K562 (cell line): ENCODE measurements around the gene STRN3. TPM values are rescaled to one million over a fixed set of nuclear protein-coding genes. Genes with fewer than 3 reads are reported as not detected.
"Not testable (repeated sequence)": the region's sequence is repeated elsewhere in the genome, so short reads cannot be mapped to it uniquely, and the experiment has no call there.

Source experiments
- ATAC-seq: fragments of 200-7000 bp; cut with Tn5 transposase; 3 replicates; pipeline ENCODE4 v1.9.1; 2020; ENCODE audit warnings: moderate library complexity
- BruUV-seq: library from RNA; stranded (reverse); fragments of 400-500 nt; replicated peaks from 2 replicates; lab custom pipeline; 2021; lab: Mats Ljungman, UMichigan
- CTCF ChIA-PET: fragments of 300-600 bp; formaldehyde crosslinking; extraction: SDS; loops from one replicate; lab custom pipeline; 2021; ENCODE audit warnings: low intra/inter-chr PET ratio; lab: Yijun Ruan, JAX
- POLR2A ChIA-PET: fragments of 300-600, 350-650 bp; sonication (Branson Sonifier 250); formaldehyde crosslinking; extraction: SDS; loops from one replicate; lab custom pipeline; 2021; ENCODE audit warnings: antibody characterized with exemption, inconsistent platforms; lab: Yijun Ruan, JAX
- DNase-seq, 4 experiments: peaks; one replicate each; pipeline versions ENCODE4 v3.0.0 to v3.0.0-alpha.2; 2011 to 2018; ENCODE audit warnings: low spot score in 3 of 4, mixed read lengths in 3 of 4; ENCODE audit errors: extremely low read depth in 1 of 4
- FAIRE-seq: peaks from 2 replicates; lab custom pipeline; 2011; peaks lifted over from hg19 to GRCh38; lab: Jason Lieb, UNC
- H2AFZ ChIP-seq: 2 replicates; pipeline ENCODE4 v1.6.0; 2011; ENCODE audit warnings: low read depth, low read length, control low read depth, inconsistent platforms
- H3K27ac ChIP-seq: fragments of 200-600 bp; 3 replicates; pipeline ENCODE4 v1.8.0; 2011; ENCODE audit warnings: low read depth, mild to moderate bottlenecking, control low read depth, inconsistent platforms, low read length, moderate library complexity, mixed read lengths; ENCODE audit errors: extremely low read depth
- H3K27me3 ChIP-seq, 2 experiments: fragments of 300-600 bp in 1 of 2; 2 replicates in 1 of 2; 3 replicates in 1 of 2; pipeline versions ENCODE4 v1.6.0 to v1.8.0; 2011; ENCODE audit warnings: inconsistent platforms in 2 of 2, low read length in 2 of 2, mild to moderate bottlenecking in 1 of 2, mixed read lengths in 1 of 2, moderate library complexity in 1 of 2; ENCODE audit not compliant: control insufficient read depth in 2 of 2, insufficient read depth in 2 of 2
- H3K36me3 ChIP-seq: fragments of 300-600 bp; 3 replicates; pipeline ENCODE4 v1.8.0; 2011; ENCODE audit warnings: mild to moderate bottlenecking, low read length, inconsistent platforms; ENCODE audit not compliant: control insufficient read depth, insufficient read depth
- H3K4me1 ChIP-seq, 2 experiments: fragments of 200-600 bp in 1 of 2; replicated peaks in 1 of 2; 2 replicates in 1 of 2; 3 replicates in 1 of 2; pipeline versions ENCODE4 v1.5.1 to v1.8.0; 2011; ENCODE audit warnings: inconsistent platforms in 2 of 2, low read length in 2 of 2, mild to moderate bottlenecking in 1 of 2, mixed read lengths in 1 of 2, moderate library complexity in 1 of 2; ENCODE audit not compliant: control insufficient read depth in 2 of 2, insufficient read depth in 2 of 2
- H3K4me2 ChIP-seq: 2 replicates; pipeline ENCODE4 v1.6.1; 2011; ENCODE audit warnings: low read length, control low read depth, inconsistent platforms, mixed read lengths; ENCODE audit not compliant: insufficient read depth
- H3K4me3 ChIP-seq: fragments of 200-600 bp; sonication (generic), shearing (Covaris generic); 2 replicates; pipeline ENCODE4 v1.5.1; 2016; ENCODE audit warnings: control low read depth, inconsistent platforms
- H3K79me2 ChIP-seq: fragments of 200-600 bp; 3 replicates; pipeline ENCODE4 v1.8.0; 2011; ENCODE audit warnings: low read length, inconsistent platforms; ENCODE audit not compliant: control insufficient read depth, insufficient read depth
- H3K9ac ChIP-seq, 2 experiments: 2 replicates each; pipeline versions ENCODE4 v1.6.0 to v1.6.1; 2011; ENCODE audit warnings: low read depth in 2 of 2, low read length in 2 of 2, control low read depth in 1 of 2, inconsistent platforms in 1 of 2, mild to moderate bottlenecking in 1 of 2, mixed read lengths in 1 of 2; ENCODE audit not compliant: insufficient read depth in 1 of 2
- H3K9me1 ChIP-seq: one replicate; pipeline ENCODE4 v1.6.0; 2011; ENCODE audit warnings: inconsistent platforms, mild to moderate bottlenecking, low read length, moderate library complexity; ENCODE audit not compliant: control insufficient read depth, insufficient read depth
- H3K9me3 ChIP-seq: replicated peaks from 2 replicates; pipeline ENCODE4 v1.5.1; 2011; ENCODE audit warnings: low read depth, low read length, inconsistent platforms; ENCODE audit not compliant: control insufficient read depth, insufficient read depth
- H4K20me1 ChIP-seq: replicated peaks from 2 replicates; pipeline ENCODE4 v1.6.1; 2011; ENCODE audit warnings: low read length, inconsistent platforms, mixed read lengths; ENCODE audit not compliant: control insufficient read depth, insufficient read depth
- CREB5 ChIP-seq: fragments of 250-450 bp; sonication (Bioruptor Pico); IDR thresholded peaks from 2 replicates; pipeline ENCODE4 v1.5.0; 2020; ENCODE audit warnings: mild to moderate bottlenecking
- LCOR ChIP-seq: sonication (generic); formaldehyde crosslinking; IDR thresholded peaks from 2 replicates; pipeline ENCODE4 v1.8.0; 2022; ENCODE audit warnings: mild to moderate bottlenecking, missing genetic modification reagents
- MCM2 ChIP-seq: fragments of 450-650 bp; IDR thresholded peaks from 2 replicates; pipeline ENCODE4 v1.6.1; 2017; ENCODE audit warnings: low read depth, mild to moderate bottlenecking
- MTA1 ChIP-seq: fragments of 450-650 bp; IDR thresholded peaks from 2 replicates; pipeline ENCODE4 v1.6.1; 2017; ENCODE audit warnings: borderline replicate concordance
- NR2C2 ChIP-seq, 2 experiments: fragments of 200-800 bp in 1 of 2; sonication (Bioruptor generic) in 1 of 2; sonication (generic) in 1 of 2; formaldehyde crosslinking in 1 of 2; IDR thresholded peaks; 2 replicates each; pipeline versions ENCODE4 v1.6.1 to v1.8.0; 2016 to 2022; ENCODE audit warnings: mild to moderate bottlenecking in 1 of 2, missing compliant biosample characterization in 1 of 2, missing genetic modification characterization in 1 of 2, missing genetic modification reagents in 1 of 2
- RFX5 ChIP-seq: IDR thresholded peaks from 2 replicates; pipeline ENCODE4 v1.6.1; 2011; ENCODE audit warnings: low read depth, mild to moderate bottlenecking, improper control_type of control experiment, low read length
- WGBS: fragments of 100-300 bp; shearing (Covaris generic); methylation state at CpG from one replicate; pipeline ENCODE4 v1.1.6; 2016; ENCODE audit warnings: low coverage, mixed read lengths; ENCODE audit not compliant: insufficient coverage; ENCODE audit errors: missing lambda C conversion rate; 5-methylcytosine and 5-hydroxymethylcytosine counted together
- in situ Hi-C: fragments of 300-500 bp; cut with MboI; formaldehyde crosslinking; loops from 4 replicates; pipeline ENCODE4 v1.15.0; 2018; ENCODE audit warnings: inconsistent platforms, mixed read lengths
- intact Hi-C: fragments of 100-400 bp; cut with micrococcal nuclease; formaldehyde crosslinking; loops from 2 replicates; pipeline ENCODE4 v1.14.2; 2022
- polyA plus RNA-seq, 8 experiments: library from polyadenylated mRNA; depleted of rRNA in 4 of 8; stranded (reverse) in 5 of 8; unstranded in 3 of 8; fragments of >200 nt; fragmentation: Nextera tagmentation in 2 of 8; fragmentation: Illumina TruSeq in 1 of 8; extraction: Ambion mirVana in 2 of 8; extraction: Trizol in 1 of 8; gene quantifications; 2 replicates each; pipeline versions ENCODE4 v1.2.1 to v1.2.3, GENCODE V29; 2011 to 2014; ENCODE audit warnings: inconsistent platforms in 1 of 8, missing spikeins in 1 of 8
- total RNA-seq, 7 experiments: library from RNA; depleted of rRNA in 6 of 7; stranded (reverse); fragments of >200 nt in 6 of 7; fragmentation: Illumina TruSeq in 2 of 7; extraction: Trizol in 2 of 7; gene quantifications; 2 replicates each; pipeline versions ENCODE4 v1.2.1 to v1.2.3, GENCODE V29; 2011 to 2021; ENCODE audit warnings: low replicate concordance in 1 of 7
- TF ChIP-seq, protein P1 (sequence below): fragments of 450-650 bp; IDR thresholded peaks from 2 replicates; pipeline ENCODE4 v1.6.1; 2018; ENCODE audit warnings: mild to moderate bottlenecking, low read depth; ENCODE audit not compliant: partially characterized antibody
- TF ChIP-seq, protein P2 (sequence below): IDR thresholded peaks from 2 replicates; pipeline ENCODE4 v1.6.1; 2011; ENCODE audit not compliant: insufficient read length; ENCODE audit errors: extremely low read depth

Gene STRN3
- total and polyA plus RNA-seq, 9 of the 15 experiments (the other 6 are each of a cell fraction or from before 2014, with no cell fraction given), result 5.9 to 29.1 (median 16.0) TPM

DNA sequence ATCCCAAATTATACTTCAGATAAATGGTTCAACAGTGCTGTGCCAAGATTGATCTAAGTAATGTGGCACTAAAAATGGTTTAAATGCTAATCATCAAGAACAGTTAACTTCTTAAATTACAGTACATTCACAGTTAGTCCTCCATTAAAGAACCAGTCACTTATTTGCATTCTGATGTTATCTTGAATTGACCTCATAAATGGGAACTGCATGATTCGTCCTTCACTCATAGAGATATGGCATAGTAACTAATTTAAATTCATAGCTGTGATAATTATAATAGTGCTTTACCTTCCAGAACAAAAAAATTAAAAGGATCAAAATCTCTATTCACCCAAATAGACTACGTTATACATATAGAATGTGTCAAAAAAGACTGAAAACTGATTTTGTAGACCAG lies 90.7 kb downstream of the STRN3 start (continued):
- TF ChIP-seq, protein P1, sequence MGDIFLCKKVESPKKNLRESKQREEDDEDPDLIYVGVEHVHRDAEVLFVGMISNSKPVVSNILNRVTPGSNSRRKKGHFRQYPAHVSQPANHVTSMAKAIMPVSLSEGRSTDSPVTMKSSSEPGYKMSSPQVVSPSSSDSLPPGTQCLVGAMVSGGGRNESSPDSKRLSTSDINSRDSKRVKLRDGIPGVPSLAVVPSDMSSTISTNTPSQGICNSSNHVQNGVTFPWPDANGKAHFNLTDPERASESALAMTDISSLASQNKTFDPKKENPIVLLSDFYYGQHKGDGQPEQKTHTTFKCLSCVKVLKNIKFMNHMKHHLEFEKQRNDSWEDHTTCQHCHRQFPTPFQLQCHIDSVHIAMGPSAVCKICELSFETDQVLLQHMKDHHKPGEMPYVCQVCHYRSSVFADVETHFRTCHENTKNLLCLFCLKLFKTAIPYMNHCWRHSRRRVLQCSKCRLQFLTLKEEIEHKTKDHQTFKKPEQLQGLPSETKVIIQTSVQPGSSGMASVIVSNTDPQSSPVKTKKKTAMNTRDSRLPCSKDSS, result no peak
- TF ChIP-seq, protein P2, sequence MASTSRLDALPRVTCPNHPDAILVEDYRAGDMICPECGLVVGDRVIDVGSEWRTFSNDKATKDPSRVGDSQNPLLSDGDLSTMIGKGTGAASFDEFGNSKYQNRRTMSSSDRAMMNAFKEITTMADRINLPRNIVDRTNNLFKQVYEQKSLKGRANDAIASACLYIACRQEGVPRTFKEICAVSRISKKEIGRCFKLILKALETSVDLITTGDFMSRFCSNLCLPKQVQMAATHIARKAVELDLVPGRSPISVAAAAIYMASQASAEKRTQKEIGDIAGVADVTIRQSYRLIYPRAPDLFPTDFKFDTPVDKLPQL, result no peak
- no peak for TF ChIP-seq RFX5
- TF ChIP-seq NR2C2 (CRISPR knock-in tag; IDR thresholded peaks at IDR 0.05), result no peak
- TF ChIP-seq NR2C2 (tag; IDR thresholded peaks at IDR 0.05), result no peak
- TF ChIP-seq MTA1, result no peak
- TF ChIP-seq MCM2, result no peak
- no peak for TF ChIP-seq LCOR
- TF ChIP-seq CREB5 (CRISPR knock-in tag), result no peak

DNA sequence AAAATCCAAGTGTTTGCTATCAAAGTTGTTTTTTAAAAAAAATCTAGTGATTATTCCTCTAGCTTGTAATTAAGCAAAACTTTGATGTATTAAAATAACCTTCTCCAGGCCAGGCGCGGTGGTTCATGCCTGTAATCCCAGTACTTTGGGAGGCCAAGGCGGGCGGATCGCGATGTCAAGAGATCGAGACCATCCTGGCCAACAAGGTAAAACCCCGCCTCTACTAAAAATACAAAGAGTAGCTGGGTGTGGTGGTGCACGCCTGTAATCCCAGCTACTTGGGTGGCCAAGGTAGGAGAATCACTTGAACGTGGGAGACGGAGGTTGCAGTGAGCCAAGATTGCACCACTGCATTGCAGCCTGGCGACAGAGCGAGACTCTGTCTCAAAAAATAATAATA lies 92.2 kb downstream of the STRN3 start:
- CTCF ChIA-PET, H3K79me2 ChIP-seq, H3K9me1 ChIP-seq, ATAC-seq, H3K27ac ChIP-seq, H3K27me3 ChIP-seq, H3K4me1 ChIP-seq, DNase-seq, intact Hi-C loops, H3K9ac ChIP-seq, H4K20me1 ChIP-seq, BruUV-seq, FAIRE-seq, in situ Hi-C loops, H3K4me2 ChIP-seq, H3K4me3 ChIP-seq, H3K9me3 ChIP-seq, H2AFZ ChIP-seq: not testable (repeated sequence)
- over 99% methylated on average over 13 of the region's 13 CpGs for WGBS
- H3K36me3 ChIP-seq, result peaks cover 58% of the 10 kb centered on the region
- POLR2A ChIA-PET, result interaction anchor here (1.5 kb wide), 1 partner anchor 10 kb away, joined by 3 read pairs; no protein-coding TSS in a partner anchor
